A549 (cell line): ENCODE data around the gene CD27. TPM values are rescaled to one million over a fixed set of nuclear protein-coding genes. Genes with fewer than 3 reads are reported as not detected.

Source experiments
- ATAC-seq, 2 experiments: fragments of 200-7000 bp in 1 of 2; fragments of >200 bp in 1 of 2; cut with Nextera tagmentation in 1 of 2; cut with Tn5 transposase in 1 of 2; 3 replicates each; pipeline versions ENCODE4 v1.8.0 to v1.9.1; 2018 to 2020; ENCODE audit warnings: mild to moderate bottlenecking in 1 of 2, moderate library complexity in 1 of 2
- CTCF ChIA-PET: fragments of 300-600 bp; sonication (Branson Sonifier 250); formaldehyde crosslinking; extraction: SDS; loops from one replicate; lab custom pipeline; 2021; ENCODE audit warnings: antibody characterized with exemption, inconsistent platforms; lab: Yijun Ruan, JAX
- POLR2A ChIA-PET: fragments of 350-600 bp; formaldehyde crosslinking; extraction: SDS; loops from one replicate; lab custom pipeline; 2021; ENCODE audit warnings: antibody characterized with exemption, inconsistent platforms; lab: Yijun Ruan, JAX
- DNase-seq, 2 experiments: peaks; one replicate each; pipeline versions ENCODE4 v3.0.0 to v3.0.0-alpha.2; 2011 to 2016; ENCODE audit warnings: low read depth in 1 of 2, low spot score in 1 of 2
- FAIRE-seq: peaks from 2 replicates; lab custom pipeline; 2011; peaks lifted over from hg19 to GRCh38; lab: Jason Lieb, UNC
- H3K27ac ChIP-seq, 2 experiments: fragments of >200 bp; sonication (Bioruptor Twin); formaldehyde crosslinking; 3 replicates each; pipeline ENCODE4 v1.5.1; 2016 to 2017
- H3K4me1 ChIP-seq: fragments of >200 bp; sonication (Bioruptor Twin); formaldehyde crosslinking; 3 replicates; pipeline ENCODE4 v1.6.1; 2016
- H3K4me2 ChIP-seq: fragments of >200 bp; sonication (Bioruptor Twin); formaldehyde crosslinking; 3 replicates; pipeline ENCODE4 v1.6.1; 2016
- H3K4me3 ChIP-seq: fragments of >200 bp; sonication (Bioruptor Twin); formaldehyde crosslinking; 3 replicates; pipeline ENCODE4 v1.5.1; 2016
- H3K9me3 ChIP-seq: fragments of >200 bp; sonication (Bioruptor Twin); formaldehyde crosslinking; 3 replicates; pipeline ENCODE4 v1.6.1; 2016
- CBX2 ChIP-seq: fragments of 200-600 bp; sonication (generic); IDR thresholded peaks from 2 replicates; pipeline ENCODE4 v1.6.1; 2016; ENCODE audit warnings: low read depth, mild to moderate bottlenecking, borderline replicate concordance
- CEBPB ChIP-seq, 2 experiments: fragments of >200 bp in 1 of 2; sonication (Bioruptor Twin) in 1 of 2; formaldehyde crosslinking in 1 of 2; IDR thresholded peaks; 2 replicates each; pipeline ENCODE4 v1.6.1; 2012 to 2016
- EHF ChIP-seq: fragments of 250-450 bp; sonication (Bioruptor Pico); IDR thresholded peaks from 2 replicates; pipeline ENCODE4 v1.5.0; 2020; ENCODE audit warnings: mild to moderate bottlenecking
- EHMT2 ChIP-seq: fragments of 200-600 bp; sonication (generic); IDR thresholded peaks from 2 replicates; pipeline ENCODE4 v1.6.1; 2016; ENCODE audit warnings: antibody characterized with exemption, low read depth, mild to moderate bottlenecking, moderate library complexity
- EP300 ChIP-seq, 2 experiments: fragments of >200 bp; sonication (Bioruptor Twin); formaldehyde crosslinking; IDR thresholded peaks; 2 replicates in 1 of 2; 3 replicates in 1 of 2; pipeline ENCODE4 v1.6.1; 2016 to 2017
- FOSL2 ChIP-seq, 2 experiments: fragments of 450-650 bp in 1 of 2; fragments of >200 bp in 1 of 2; sonication (Bioruptor Twin) in 1 of 2; formaldehyde crosslinking; IDR thresholded peaks; 2 replicates each; pipeline versions ENCODE4 v1.5.0 to v1.6.1; 2016 to 2020; ENCODE audit warnings: mild to moderate bottlenecking in 1 of 2, moderate library complexity in 1 of 2
- HDAC2 ChIP-seq: fragments of 200-600 bp; sonication (generic); IDR thresholded peaks from 2 replicates; pipeline ENCODE4 v1.6.1; 2016
- HOXB5 ChIP-seq: fragments of 250-450 bp; sonication (Bioruptor Pico); IDR thresholded peaks from 2 replicates; pipeline ENCODE4 v1.5.0; 2020; ENCODE audit warnings: mild to moderate bottlenecking, moderate library complexity
- KDM1A ChIP-seq: fragments of 200-600 bp; sonication (generic); IDR thresholded peaks from 2 replicates; pipeline ENCODE4 v1.6.1; 2016; ENCODE audit warnings: low read depth, mild to moderate bottlenecking
- NFE2L2 ChIP-seq: fragments of 150-350 bp; conservative IDR thresholded peaks from 2 replicates; pipeline ENCODE4 v1.6.1; 2014; ENCODE audit warnings: low read length
- NPAS2 ChIP-seq: fragments of 250-450 bp; sonication (Bioruptor Pico); IDR thresholded peaks from 2 replicates; pipeline ENCODE4 v1.8.0; 2022; ENCODE audit warnings: mild to moderate bottlenecking, moderate library complexity, borderline replicate concordance
- PHF8 ChIP-seq: fragments of 200-600 bp; sonication (generic); IDR thresholded peaks from 2 replicates; pipeline ENCODE4 v1.6.1; 2016; ENCODE audit warnings: low read depth, mild to moderate bottlenecking, antibody characterized with exemption, moderate library complexity, borderline replicate concordance
- POLR2A ChIP-seq: IDR thresholded peaks from 2 replicates; pipeline ENCODE4 v1.6.1; 2012; ENCODE audit warnings: mild to moderate bottlenecking, low read length
- POLR2AphosphoS2 ChIP-seq: conservative IDR thresholded peaks from 2 replicates; pipeline ENCODE4 v1.6.1; 2012; ENCODE audit warnings: low read length, improper control_type of control experiment, inconsistent platforms
- RAD21 ChIP-seq, 2 experiments: fragments of >200 bp in 1 of 2; sonication (Bioruptor Twin) in 1 of 2; formaldehyde crosslinking in 1 of 2; IDR thresholded peaks in 1 of 2; conservative IDR thresholded peaks in 1 of 2; 2 replicates in 1 of 2; 3 replicates in 1 of 2; pipeline ENCODE4 v1.6.1; 2012 to 2018; ENCODE audit warnings: inconsistent platforms in 1 of 2
- REST ChIP-seq: fragments of 200-600 bp; sonication (generic); IDR thresholded peaks from 2 replicates; pipeline ENCODE4 v1.6.1; 2016; ENCODE audit warnings: antibody characterized with exemption, mild to moderate bottlenecking, moderate library complexity
- ZC3H11A ChIP-seq: fragments of 450-650 bp; IDR thresholded peaks from 2 replicates; pipeline ENCODE4 v1.6.1; 2014; ENCODE audit warnings: antibody characterized with exemption, mild to moderate bottlenecking
- ZFP36 ChIP-seq: fragments of 450-650 bp; IDR thresholded peaks from 2 replicates; pipeline ENCODE4 v1.6.1; 2014; ENCODE audit warnings: borderline replicate concordance; ENCODE audit not compliant: partially characterized antibody
- ZNF302 ChIP-seq: fragments of 250-450 bp; sonication (Bioruptor Pico); IDR thresholded peaks from 2 replicates; pipeline ENCODE4 v1.9.0; 2021; ENCODE audit warnings: inconsistent platforms, mild to moderate bottlenecking, moderate library complexity
- ZSCAN20 ChIP-seq: fragments of 250-450 bp; sonication (Bioruptor Pico); IDR thresholded peaks from 2 replicates; pipeline ENCODE4 v1.8.0; 2022; ENCODE audit warnings: mild to moderate bottlenecking, moderate library complexity
- WGBS: methylation state at CpG from one replicate; pipeline ENCODE4 v1.1.6; 2017; ENCODE audit errors: missing lambda C conversion rate; 5-methylcytosine and 5-hydroxymethylcytosine counted together
- polyA minus RNA-seq: library from RNA; depleted of rRNA, polyadenylated mRNA; stranded (reverse); fragments of >200 nt; gene quantifications from 2 replicates; pipeline ENCODE4 v1.2.3, GENCODE V29; 2011; rRNA and poly(A)+ RNA removed
- polyA plus RNA-seq, 4 experiments: library from polyadenylated mRNA; depleted of rRNA in 3 of 4; stranded (reverse); fragments of >200 nt; fragmentation: RNase III in 1 of 4; extraction: RNeasy Plus Mini Kit Qiagen cat#74134 plus additional on column Dnase treatment in 1 of 4; gene quantifications; 2 replicates in 3 of 4; 3 replicates in 1 of 4; pipeline ENCODE4 v1.2.3, GENCODE V29; 2011 to 2017

The CD27 gene
- polyA plus RNA-seq (2011; rRNA removed) (not detected in 2 replicates), polyA plus RNA-seq (2017; fragmentation: RNase III; extraction: RNeasy Plus Mini Kit Qiagen cat#74134 plus additional on column Dnase treatment) (not detected in 3 replicates), polyA minus RNA-seq (not detected in 2 replicates)
- polyA plus RNA-seq (2012; cell fraction: cytosol; rRNA removed) = not detected in 2 replicates
- polyA plus RNA-seq (2012; cell fraction: nucleus; rRNA removed) = not detected in 2 replicates

DNA sequence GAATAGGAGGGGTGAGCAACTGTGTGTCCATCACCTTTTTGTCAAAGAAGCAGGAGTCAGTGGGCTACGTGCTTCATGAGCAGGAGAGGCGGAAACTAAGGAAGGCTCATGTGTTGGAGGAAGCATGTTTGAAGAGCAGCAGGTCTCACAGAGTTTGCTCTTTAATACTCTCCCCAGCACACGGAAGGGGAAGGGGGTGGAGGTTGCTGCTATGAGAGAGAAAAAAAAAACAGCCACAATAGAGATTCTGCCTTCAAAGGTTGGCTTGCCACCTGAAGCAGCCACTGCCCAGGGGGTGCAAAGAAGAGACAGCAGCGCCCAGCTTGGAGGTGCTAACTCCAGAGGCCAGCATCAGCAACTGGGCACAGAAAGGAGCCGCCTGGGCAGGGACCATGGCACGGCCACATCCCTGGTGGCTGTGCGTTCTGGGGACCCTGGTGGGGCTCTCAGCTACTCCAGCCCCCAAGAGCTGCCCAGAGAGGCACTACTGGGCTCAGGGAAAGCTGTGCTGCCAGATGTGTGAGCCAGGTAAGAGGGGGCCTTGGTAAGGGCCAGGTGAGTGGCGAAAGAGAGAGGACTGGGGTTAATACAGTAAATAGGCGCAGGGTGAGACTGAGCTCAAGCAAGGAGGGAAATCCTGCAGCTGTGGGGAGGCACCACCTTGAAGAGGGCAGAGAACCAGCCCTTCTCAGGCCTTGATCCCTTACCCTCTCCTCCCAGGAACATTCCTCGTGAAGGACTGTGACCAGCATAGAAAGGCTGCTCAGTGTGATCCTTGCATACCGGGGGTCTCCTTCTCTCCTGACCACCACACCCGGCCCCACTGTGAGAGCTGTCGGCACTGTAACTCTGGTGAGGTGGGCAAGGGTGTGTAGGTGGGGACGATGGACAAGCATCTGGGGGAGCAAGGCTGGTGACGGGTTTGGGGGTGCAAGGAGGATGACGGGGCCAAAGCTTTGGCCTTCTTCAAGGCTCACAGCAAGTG is at the start of gene CD27:
CD27 (plus strand) TSS at position 252 of the 985 bp plus-strand sequence; CDS start at position 393, 141 bp downstream.
- no peaks in the 10 kb centered on the region for H3K9me3 ChIP-seq
- 0 out of 6 replicates have a peak, but pooled peaks of 1 of the 2 experiments have one; percentile 17 for ATAC-seq
- 85% methylated on average over 16 of the region's 16 CpGs for WGBS
- no peaks in the 10 kb centered on the region for H3K4me1 ChIP-seq
- POLR2A ChIA-PET = no interaction called here
- CTCF ChIA-PET = interaction anchor here (0.8 to 6.7 kb wide), 4 partner anchors 8 to 161 kb away, joined by 3 to 47 read pairs (median 18); no protein-coding TSS in a partner anchor
- H3K4me2 ChIP-seq = no peak within 1 kb of the TSS
- FAIRE-seq = no peak
- H3K4me3 ChIP-seq = no peak within 1 kb of the TSS
- H3K27ac ChIP-seq = 0 out of 6 replicates have a peak within 1 kb of the TSS, but pooled peaks of 1 of the 2 experiments have one; percentile 21
- DNase-seq = no peak
- TF ChIP-seq EHMT2 = no peak
- no peak for TF ChIP-seq EHF
- TF ChIP-seq NFE2L2 = no peak
- no peak for TF ChIP-seq POLR2AphosphoS2
- no peak for TF ChIP-seq NPAS2 (CRISPR knock-in tag)
- no peak for TF ChIP-seq KDM1A
- TF ChIP-seq RAD21 (conservative IDR thresholded peaks at IDR 0.05 in 1 of 2, IDR thresholded peaks at IDR 0.05 in 1 of 2) = no peak
- no peak for TF ChIP-seq EP300 (IDR thresholded peaks at IDR 0.05)
- no peak for TF ChIP-seq ZC3H11A
- no peak for TF ChIP-seq CBX2
- no peak for TF ChIP-seq HOXB5 (CRISPR knock-in tag)
- no peak for TF ChIP-seq POLR2A
- TF ChIP-seq PHF8 = no peak

DNA sequence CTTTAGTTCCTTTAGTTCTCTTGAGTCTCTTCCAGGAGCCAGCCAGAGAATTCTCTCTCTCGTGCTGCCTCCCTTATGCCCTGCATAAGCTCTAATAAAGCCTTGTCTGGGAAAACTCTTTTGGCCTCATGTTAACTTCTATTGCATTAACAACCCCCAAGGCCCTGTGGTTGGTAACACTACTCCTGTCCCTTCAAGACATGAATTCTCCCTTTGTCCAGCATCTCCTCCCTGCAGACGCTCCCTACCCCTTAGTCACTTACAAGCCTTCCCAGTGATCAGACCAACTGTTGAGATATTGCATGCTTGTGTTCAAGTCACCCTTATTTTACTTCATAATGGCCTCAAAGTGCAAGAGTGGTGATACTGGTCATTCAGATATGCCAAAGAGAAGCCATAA is 48.7 kb upstream of the CD27 start:
- FAIRE-seq (no peak), ATAC-seq (no peak), DNase-seq (no peak)
- H3K27ac ChIP-seq = no peak overlapping the region
- no peaks in the 10 kb centered on the region for H3K9me3 ChIP-seq
- no peak overlapping the region for H3K4me3 ChIP-seq
- WGBS = 91% methylated on average over 2 of the region's 2 CpGs
- ChIA-PET POLR2A (interaction anchor here (0.6 kb wide), 1 partner anchor 70 kb away, joined by 3 read pairs; no protein-coding TSS in a partner anchor), CTCF (interaction anchor here (0.7 to 1.5 kb wide), 2 partner anchors 69 to 70 kb away, joined by 3 read pairs; no protein-coding TSS in a partner anchor)
- H3K4me2 ChIP-seq = no peak overlapping the region
- TF ChIP-seq REST = no peak
- no peak for TF ChIP-seq ZFP36
- no peak for TF ChIP-seq FOSL2 (IDR thresholded peaks at IDR 0.05)
- TF ChIP-seq FOSL2 (CRISPR knock-in tag; IDR thresholded peaks at IDR 0.05) = no peak
- TF ChIP-seq EP300 (IDR thresholded peaks at IDR 0.05) = no peak
- no peak for TF ChIP-seq ZNF302 (CRISPR knock-in tag)
- no peak for TF ChIP-seq HDAC2
- TF ChIP-seq ZSCAN20 (CRISPR knock-in tag) = no peak
- no peak for TF ChIP-seq CEBPB (IDR thresholded peaks at IDR 0.05)
- no peak for TF ChIP-seq NFE2L2
- H3K4me1 ChIP-seq = peaks cover 26% of the 10 kb centered on the region
